SK-N-MC (cell line): ENCODE data around the gene SIN3A.
"Not testable (repeated sequence)": the region's sequence is repeated elsewhere in the genome, so short reads cannot be mapped to it uniquely, and the experiment has no call there.

Source experiments
- EZH2 ChIP-seq: fragments of 200-600 bp; sonication (generic); IDR thresholded peaks from one replicate; pipeline ENCODE4 v1.6.1; 2017; ENCODE audit warnings: antibody characterized with exemption
- FOXP2 ChIP-seq: optimal IDR thresholded peaks from 2 replicates; pipeline ENCODE3; 2011; ENCODE audit warnings: mild to moderate bottlenecking, moderate library complexity; ENCODE audit not compliant: insufficient read depth; ENCODE audit errors: extremely low read length, control extremely low read depth
- POLR2AphosphoS5 ChIP-seq: IDR thresholded peaks from 2 replicates; pipeline ENCODE4 v1.6.1; 2012; ENCODE audit warnings: mild to moderate bottlenecking, low read depth, low read length, borderline replicate concordance

- not testable (repeated sequence) for TF ChIP-seq EZH2, POLR2AphosphoS5, FOXP2
Observed at GRCh38 chr15:75445324-75445723, 6.2 kb downstream of the SIN3A start.
